GM13976 (cell line): ENCODE results near the gene HHIP.

Experiments used
- DNase-seq: peaks from one replicate; pipeline ENCODE4 v3.0.0; 2012; ENCODE audit warnings: low spot score
- CTCF ChIP-seq: IDR thresholded peaks from 2 replicates; pipeline ENCODE4 v1.5.1; 2012; ENCODE audit warnings: borderline replicate concordance, mild to moderate bottlenecking; ENCODE audit not compliant: insufficient read depth; ENCODE audit errors: extremely low read depth, missing control alignments, control extremely low read depth
- in situ Hi-C: fragments of 300-500 bp; cut with MboI; formaldehyde crosslinking; loops from one replicate; pipeline ENCODE4 v1.12.0; 2022; ENCODE audit warnings: low sequenced_read_pairs, mixed read lengths, inconsistent platforms; ENCODE audit not compliant: unreplicated experiment

The HHIP gene

GRCh38 chr4:144685911-144686310 lies 40.0 kb downstream of the HHIP start:
- TF ChIP-seq CTCF = no peak
- no peak for DNase-seq
- in situ Hi-C loops = no loop called here

DNA sequence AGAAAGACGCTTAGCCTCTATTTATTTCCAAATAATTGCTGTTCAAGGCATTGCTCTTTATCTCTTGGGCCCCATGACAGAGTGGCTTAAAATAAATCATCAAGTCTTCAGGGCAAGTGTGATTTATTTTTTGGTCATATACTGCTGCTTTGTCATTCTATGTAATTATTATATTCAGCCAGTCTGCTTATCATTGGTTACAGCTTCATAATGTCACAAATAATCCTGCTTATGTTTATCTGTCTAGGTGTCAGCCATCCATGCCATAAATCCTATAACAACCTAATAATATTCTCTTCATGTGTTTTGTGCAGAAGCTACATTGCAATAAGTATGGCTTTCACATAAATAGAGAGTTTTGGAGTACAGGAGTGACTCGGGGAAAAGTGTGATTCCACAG lies 41.0 kb downstream of the HHIP start:
- in situ Hi-C loops = no loop called here
- no peak for DNase-seq
- no peak for TF ChIP-seq CTCF

GRCh38 chr4:144687466-144687865 lies 41.5 kb downstream of the HHIP start:
- no peak for TF ChIP-seq CTCF
- no peak for DNase-seq
- in situ Hi-C loops = no loop called here

DNA sequence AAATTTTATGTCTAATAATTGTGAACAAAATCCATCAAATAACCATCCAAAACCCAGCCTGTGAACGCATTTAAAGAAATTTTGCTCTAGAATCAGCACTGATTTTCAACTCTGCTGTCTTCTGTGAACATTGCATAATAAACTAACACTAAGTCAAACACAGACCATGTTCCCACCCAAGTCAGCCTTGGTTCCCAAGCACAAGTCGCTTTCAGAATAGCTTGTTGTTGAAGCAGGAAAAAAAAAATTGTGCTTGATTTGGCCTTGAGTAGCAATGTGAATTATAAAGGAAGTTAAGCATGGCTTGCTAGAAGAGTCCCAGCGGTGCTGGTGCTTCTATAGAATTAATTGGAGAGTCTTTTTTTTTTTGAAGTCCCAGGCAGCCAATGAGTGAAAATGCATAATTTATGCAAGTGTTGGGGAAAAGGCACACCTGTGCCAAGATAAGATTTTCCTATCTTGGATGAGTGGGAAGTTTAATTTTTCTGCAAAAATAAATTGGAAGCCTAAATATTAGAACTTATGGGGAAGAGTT lies 42.1 kb downstream of the HHIP start:
- no peak for DNase-seq
- in situ Hi-C loops = no loop called here
- no peak for TF ChIP-seq CTCF

DNA sequence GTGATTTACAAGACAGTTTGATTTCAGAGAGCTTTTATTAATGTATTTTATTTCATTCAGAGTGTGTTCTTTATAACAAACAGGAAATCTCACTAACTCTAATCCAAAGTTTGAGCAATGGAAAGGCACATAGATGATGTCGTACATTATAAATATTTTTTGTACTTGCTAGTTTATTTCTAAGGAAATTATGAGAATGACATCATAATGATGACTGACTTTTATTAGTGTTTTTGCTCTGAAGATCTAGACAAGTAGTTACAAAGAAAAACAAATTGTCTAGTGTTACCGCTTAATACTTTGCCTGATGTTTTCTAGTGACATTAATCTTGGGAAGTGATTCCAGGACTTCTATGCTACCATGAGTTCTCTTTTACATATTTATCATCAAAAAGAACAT lies 43.2 kb downstream of the HHIP start:
- in situ Hi-C loops = no loop called here

DNA sequence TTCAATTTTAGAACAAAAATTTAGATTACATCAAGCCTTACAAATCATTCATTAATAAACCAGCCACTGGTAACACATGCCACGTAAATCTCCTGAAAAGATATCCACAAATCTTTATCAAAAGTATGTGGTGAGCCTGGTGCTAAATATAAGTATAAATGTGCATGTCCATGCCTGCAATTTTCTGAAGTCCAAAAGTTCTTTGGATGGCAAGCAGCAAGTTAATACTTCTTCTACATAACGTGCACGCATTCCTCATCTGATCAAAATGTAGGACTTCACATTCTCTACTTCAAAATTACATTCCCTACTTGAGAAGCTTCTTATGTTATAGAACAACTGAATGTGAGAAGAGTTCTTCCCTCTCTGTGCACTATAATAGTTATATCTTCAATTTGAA lies 49.8 kb downstream of the HHIP start:
- in situ Hi-C loops = no loop called here
- DNase-seq = no peak
- TF ChIP-seq CTCF = no peak

More for the DNA sequence above, 43.2 kb downstream of the HHIP start:
- no peak for TF ChIP-seq CTCF
- no peak for DNase-seq

GRCh38 chr4:144696376-144696775 lies 50.4 kb downstream of the HHIP start:
- no peak for DNase-seq
- in situ Hi-C loops = no loop called here
- no peak for TF ChIP-seq CTCF
